DND-41 (cell line): ENCODE data around the gene NELFB.

Experiments used
- EZH2 ChIP-seq: IDR thresholded peaks from 3 replicates; pipeline ENCODE4 v1.6.1; 2012; ENCODE audit warnings: borderline replicate concordance, low read depth, mild to moderate bottlenecking, moderate library complexity, low read length, inconsistent platforms; ENCODE audit not compliant: severe bottlenecking
- TF ChIP-seq, protein P1 (sequence below): IDR thresholded peaks from 2 replicates; pipeline ENCODE4 v1.5.1; 2012; ENCODE audit warnings: borderline replicate concordance, low read length, moderate library complexity, mild to moderate bottlenecking; ENCODE audit not compliant: poor library complexity, severe bottlenecking; ENCODE audit errors: extremely low read depth

DNA sequence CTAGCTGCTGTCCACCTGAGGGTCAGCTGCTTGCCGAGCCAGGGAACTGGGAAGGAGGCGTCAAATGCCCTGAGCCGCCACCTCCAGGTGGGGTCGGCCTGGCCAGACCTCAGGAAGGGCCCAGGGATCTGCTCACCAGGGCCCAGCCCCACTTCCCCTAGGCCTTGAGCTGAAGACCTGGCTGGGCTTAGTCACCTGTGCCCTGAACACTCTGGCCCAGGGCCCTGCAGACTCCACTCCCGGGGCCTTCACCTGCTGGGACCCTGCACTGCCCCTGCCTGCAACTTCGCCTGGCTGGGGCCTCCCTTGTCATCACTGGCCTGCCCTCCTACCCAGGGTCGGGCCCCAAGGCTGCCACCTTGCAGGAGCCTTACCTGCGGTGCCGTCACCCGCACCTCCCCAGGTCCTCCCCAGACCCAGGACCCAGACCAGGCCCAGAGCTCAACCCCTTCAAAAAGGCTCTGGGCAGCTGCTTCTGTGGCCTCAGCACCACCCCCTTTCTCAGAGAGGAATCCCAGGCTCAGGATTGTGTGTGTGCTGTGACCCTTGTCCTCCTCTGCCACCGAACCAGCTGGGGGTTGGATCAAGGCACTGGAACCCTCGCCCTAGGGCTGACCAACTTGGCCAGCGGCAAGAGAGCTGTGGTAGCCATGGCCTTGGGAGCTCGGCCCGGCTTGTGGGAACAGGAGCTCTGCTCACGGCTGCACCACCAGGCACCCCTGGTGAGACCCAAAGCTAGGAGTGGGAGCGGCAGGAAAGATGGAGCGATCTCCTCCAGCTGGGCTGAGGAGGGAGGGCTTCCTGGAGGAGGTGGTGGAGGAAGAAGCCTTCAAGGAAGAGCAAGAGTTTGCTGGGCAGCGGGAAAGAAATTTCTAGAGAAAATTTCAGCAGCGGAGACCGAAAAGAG, 1.2 kb upstream of the NELFB start:
- TF ChIP-seq, protein P1, sequence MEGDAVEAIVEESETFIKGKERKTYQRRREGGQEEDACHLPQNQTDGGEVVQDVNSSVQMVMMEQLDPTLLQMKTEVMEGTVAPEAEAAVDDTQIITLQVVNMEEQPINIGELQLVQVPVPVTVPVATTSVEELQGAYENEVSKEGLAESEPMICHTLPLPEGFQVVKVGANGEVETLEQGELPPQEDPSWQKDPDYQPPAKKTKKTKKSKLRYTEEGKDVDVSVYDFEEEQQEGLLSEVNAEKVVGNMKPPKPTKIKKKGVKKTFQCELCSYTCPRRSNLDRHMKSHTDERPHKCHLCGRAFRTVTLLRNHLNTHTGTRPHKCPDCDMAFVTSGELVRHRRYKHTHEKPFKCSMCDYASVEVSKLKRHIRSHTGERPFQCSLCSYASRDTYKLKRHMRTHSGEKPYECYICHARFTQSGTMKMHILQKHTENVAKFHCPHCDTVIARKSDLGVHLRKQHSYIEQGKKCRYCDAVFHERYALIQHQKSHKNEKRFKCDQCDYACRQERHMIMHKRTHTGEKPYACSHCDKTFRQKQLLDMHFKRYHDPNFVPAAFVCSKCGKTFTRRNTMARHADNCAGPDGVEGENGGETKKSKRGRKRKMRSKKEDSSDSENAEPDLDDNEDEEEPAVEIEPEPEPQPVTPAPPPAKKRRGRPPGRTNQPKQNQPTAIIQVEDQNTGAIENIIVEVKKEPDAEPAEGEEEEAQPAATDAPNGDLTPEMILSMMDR = no peak
- TF ChIP-seq EZH2 = no peak
